H1 (cell line): ENCODE results near the gene MSI2. TPM values are rescaled to one million over a fixed set of nuclear protein-coding genes. Genes with fewer than 3 reads are reported as not detected.

ENCODE experiments used
- CTCF ChIA-PET: fragments of 300-600 bp; sonication (Branson Sonifier 250); formaldehyde crosslinking; loops from one replicate; lab custom pipeline; 2021; ENCODE audit not compliant: partially characterized antibody; lab: Charles Lee
- POLR2A ChIA-PET: fragments of 300-600 bp; sonication (Branson Sonifier 250); formaldehyde crosslinking; loops from one replicate; lab custom pipeline; 2021; ENCODE audit warnings: inconsistent platforms; ENCODE audit not compliant: partially characterized antibody; lab: Charles Lee
- DNase-seq, 2 experiments: peaks; one replicate each; pipeline versions ENCODE4 v3.0.0 to v3.0.0-alpha.2; 2010 to 2022; ENCODE audit warnings: low spot score in 2 of 2, low read depth in 1 of 2, mixed read lengths in 1 of 2
- FAIRE-seq: peaks from 2 replicates; lab custom pipeline; 2011; peaks lifted over from hg19 to GRCh38; lab: Jason Lieb, UNC
- H2AFZ ChIP-seq: 2 replicates; pipeline ENCODE4 v1.8.1; 2012; ENCODE audit warnings: low read length, inconsistent platforms
- H2AK5ac ChIP-seq: 2 replicates; pipeline ENCODE4 v1.6.1; 2013; ENCODE audit warnings: low read depth, low read length
- H2BK120ac ChIP-seq: replicated peaks from 2 replicates; pipeline ENCODE3; 2013; ENCODE audit warnings: low read depth, low read length, inconsistent platforms
- H2BK12ac ChIP-seq: 2 replicates; pipeline ENCODE4 v1.6.1; 2013; ENCODE audit warnings: low read depth, low read length
- H2BK15ac ChIP-seq: 2 replicates; pipeline ENCODE4 v1.6.1; 2013; ENCODE audit warnings: low read length
- H2BK20ac ChIP-seq: 2 replicates; pipeline ENCODE4 v1.6.1; 2013; ENCODE audit warnings: low read length
- H2BK5ac ChIP-seq: 2 replicates; pipeline ENCODE4 v1.6.1; 2013; ENCODE audit warnings: low read depth, low read length
- H3K14ac ChIP-seq: 2 replicates; pipeline ENCODE4 v1.6.1; 2013; ENCODE audit warnings: inconsistent platforms; ENCODE audit not compliant: insufficient read length
- H3K18ac ChIP-seq: 2 replicates; pipeline ENCODE4 v1.6.1; 2013; ENCODE audit warnings: low read length; ENCODE audit errors: extremely low read depth
- H3K23ac ChIP-seq: 2 replicates; pipeline ENCODE4 v1.6.1; 2013; ENCODE audit warnings: inconsistent platforms; ENCODE audit not compliant: insufficient read length
- H3K23me2 ChIP-seq: 2 replicates; pipeline ENCODE4 v1.6.1; 2013; ENCODE audit warnings: low read depth, low read length
- H3K27ac ChIP-seq: 2 replicates; pipeline ENCODE4 v1.6.1; 2011; ENCODE audit warnings: low read depth, low read length, inconsistent platforms
- H3K27me3 ChIP-seq, 4 experiments: replicated peaks in 1 of 4; 1 replicate in 1 of 4; 2 replicates in 3 of 4; pipeline versions ENCODE4 v1.6.1 to v1.8.1; 2011 to 2013; ENCODE audit warnings: low read length in 3 of 4, mild to moderate bottlenecking in 3 of 4, inconsistent platforms in 2 of 4, mixed read lengths in 2 of 4, moderate library complexity in 1 of 4; ENCODE audit not compliant: control insufficient read depth in 3 of 4, insufficient read depth in 3 of 4; ENCODE audit errors: extremely low read depth in 1 of 4
- H3K36me3 ChIP-seq, 4 experiments: 2 replicates each; pipeline versions ENCODE4 v1.6.1 to v1.8.1; 2011 to 2013; ENCODE audit warnings: mild to moderate bottlenecking in 4 of 4, low read length in 3 of 4, moderate library complexity in 2 of 4, control low read depth in 1 of 4, inconsistent platforms in 1 of 4; ENCODE audit not compliant: insufficient read depth in 4 of 4, control insufficient read depth in 2 of 4
- H3K4ac ChIP-seq: replicated peaks from 2 replicates; pipeline ENCODE3; 2013; ENCODE audit warnings: low read length, low read depth, mixed read lengths, inconsistent platforms; ENCODE audit not compliant: insufficient read length
- H3K4me1 ChIP-seq, 4 experiments: replicated peaks in 1 of 4; 1 replicate in 1 of 4; 2 replicates in 3 of 4; pipeline versions ENCODE4 v1.6.1 to v1.8.1; 2011 to 2013; ENCODE audit warnings: low read length in 3 of 4, inconsistent platforms in 2 of 4, mixed read lengths in 1 of 4; ENCODE audit not compliant: insufficient read depth in 4 of 4, control insufficient read depth in 3 of 4
- H3K4me2 ChIP-seq, 2 experiments: 2 replicates each; pipeline versions ENCODE4 v1.6.1 to v1.8.1; 2011 to 2013; ENCODE audit warnings: low read depth in 2 of 2, low read length in 2 of 2, control low read depth in 1 of 2, inconsistent platforms in 1 of 2, mild to moderate bottlenecking in 1 of 2; ENCODE audit not compliant: insufficient read depth in 1 of 2
- H3K4me3 ChIP-seq, 4 experiments: fragments of 200-600, 300-600 bp in 1 of 4; sonication (generic), shearing (Covaris generic), sonication (Bioruptor Twin) in 1 of 4; 2 replicates each; pipeline versions ENCODE4 v1.5.1 to v1.8.1; 2011 to 2016; ENCODE audit warnings: low read length in 4 of 4, low read depth in 3 of 4, control low read depth in 2 of 4, inconsistent platforms in 2 of 4, mild to moderate bottlenecking in 2 of 4, mixed read lengths in 1 of 4, moderate library complexity in 1 of 4; ENCODE audit not compliant: insufficient read depth in 2 of 4; ENCODE audit errors: extremely low read depth in 1 of 4
- H3K56ac ChIP-seq: replicated peaks from 2 replicates; pipeline ENCODE3; 2013; ENCODE audit warnings: low read depth, mild to moderate bottlenecking, mixed read lengths, low read length, inconsistent platforms; ENCODE audit not compliant: insufficient read length
- H3K79me1 ChIP-seq: 2 replicates; pipeline ENCODE4 v1.6.1; 2013; ENCODE audit warnings: low read depth, low read length, control low read depth
- H3K79me2 ChIP-seq, 2 experiments: 2 replicates each; pipeline versions ENCODE4 v1.6.1 to v1.8.1; 2012 to 2013; ENCODE audit warnings: low read length in 2 of 2, mild to moderate bottlenecking in 2 of 2, inconsistent platforms in 1 of 2; ENCODE audit not compliant: insufficient read depth in 2 of 2, control insufficient read depth in 1 of 2
- H3K9ac ChIP-seq, 4 experiments: replicated peaks in 1 of 4; 1 replicate in 1 of 4; 2 replicates in 3 of 4; pipeline versions ENCODE4 v1.6.1 to v1.8.1; 2011 to 2013; ENCODE audit warnings: low read depth in 3 of 4, low read length in 3 of 4, control low read depth in 2 of 4, mild to moderate bottlenecking in 2 of 4, moderate library complexity in 2 of 4, inconsistent platforms in 1 of 4; ENCODE audit errors: extremely low read depth in 1 of 4
- H3K9me3 ChIP-seq, 2 experiments: 2 replicates each; pipeline versions ENCODE4 v1.6.1 to v1.8.1; 2012 to 2013; ENCODE audit warnings: mild to moderate bottlenecking in 2 of 2, moderate library complexity in 2 of 2, control low read depth in 1 of 2, inconsistent platforms in 1 of 2, low read depth in 1 of 2, low read length in 1 of 2, mixed read lengths in 1 of 2; ENCODE audit not compliant: insufficient read depth in 2 of 2
- H4K20me1 ChIP-seq, 2 experiments: replicated peaks in 1 of 2; 2 replicates each; pipeline versions ENCODE3 to v1.8.1; 2011 to 2013; ENCODE audit warnings: inconsistent platforms in 2 of 2, low read length in 2 of 2, mild to moderate bottlenecking in 1 of 2; ENCODE audit not compliant: insufficient read depth in 2 of 2, control insufficient read depth in 1 of 2
- H4K5ac ChIP-seq: 2 replicates; pipeline ENCODE4 v1.6.1; 2013; ENCODE audit warnings: low read length, low read depth, mixed read lengths, inconsistent platforms; ENCODE audit not compliant: insufficient read length
- H4K8ac ChIP-seq: 2 replicates; pipeline ENCODE4 v1.8.0; 2013; ENCODE audit warnings: mild to moderate bottlenecking, moderate library complexity, low read length, inconsistent platforms; ENCODE audit not compliant: insufficient read depth; ENCODE audit errors: extremely low read depth
- H4K91ac ChIP-seq: replicated peaks from 2 replicates; pipeline ENCODE3; 2013; ENCODE audit warnings: low read length, mixed read lengths, inconsistent platforms; ENCODE audit not compliant: insufficient read length
- POU5F1 ChIP-seq: IDR thresholded peaks from 2 replicates; pipeline ENCODE4 v1.6.1; 2011; ENCODE audit warnings: low read depth, mild to moderate bottlenecking, low read length, moderate library complexity
- TCF12 ChIP-seq: IDR thresholded peaks from 2 replicates; pipeline ENCODE4 v1.6.1; 2011; ENCODE audit warnings: low read depth, mild to moderate bottlenecking, low read length
- TEAD4 ChIP-seq: IDR thresholded peaks from 2 replicates; pipeline ENCODE4 v1.6.1; 2012; ENCODE audit warnings: low read depth, low read length, inconsistent platforms, mixed read lengths
- WGBS, 2 experiments: shearing (Covaris generic) in 1 of 2; methylation state at CpG; one replicate each; pipeline versions ENCODE4 v1.1.6 to v1.1.7; 2013 to 2015; ENCODE audit warnings: low lambda C conversion rate in 2 of 2, mixed read lengths in 2 of 2, inconsistent platforms in 1 of 2, low coverage in 1 of 2, missing lambda C conversion rate in 1 of 2; ENCODE audit not compliant: insufficient replicate concordance in 2 of 2, insufficient coverage in 1 of 2, insufficient read length in 1 of 2; ENCODE audit errors: extremely low coverage in 1 of 2, missing lambda C conversion rate in 1 of 2; 5-methylcytosine and 5-hydroxymethylcytosine counted together
- polyA plus RNA-seq, 7 experiments: library from polyadenylated mRNA; depleted of rRNA in 3 of 7; stranded (reverse) in 5 of 7; unstranded in 2 of 7; fragments of >200 nt in 5 of 7; fragments of 200-250 nt in 2 of 7; gene quantifications; 1 replicate in 5 of 7; 2 replicates in 1 of 7; 4 replicates in 1 of 7; pipeline versions ENCODE4 v1.2.1 to v1.2.3, GENCODE V29; 2011 to 2013; ENCODE audit warnings: missing spikeins in 2 of 7, mixed read lengths in 2 of 7
- total RNA-seq: library from RNA; stranded (reverse); fragmentation: NEBNext Ultra II Directional; extraction: Animal tissue kit (Norgen Biotek cat#: 25700); gene quantifications from 2 replicates; pipeline ENCODE4 v1.2.1, GENCODE V29; 2021

MSI2 gene
- total and polyA plus RNA-seq, 2 of the 8 experiments (the other 6 are each of a cell fraction or from before 2014, with no cell fraction given), result 36.7 to 80.6 TPM

DNA sequence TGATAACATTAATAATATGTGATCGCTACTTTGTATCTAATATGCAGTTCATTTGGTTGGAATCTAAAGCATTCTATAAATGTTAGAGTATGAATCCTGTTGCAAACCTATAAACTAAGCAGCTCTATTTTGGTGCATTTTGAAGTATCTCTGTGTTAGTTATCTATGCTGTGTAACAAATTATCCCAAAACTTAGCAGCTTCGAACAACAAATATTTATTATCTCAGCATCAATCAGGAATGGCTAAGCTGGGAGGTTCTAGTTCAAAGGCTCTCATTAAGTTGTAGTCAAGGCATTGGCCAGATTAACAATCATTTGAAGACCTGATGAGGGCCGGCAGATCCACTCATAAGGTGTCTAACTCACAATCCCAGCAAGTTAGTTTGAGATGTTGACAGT is 10.1 kb upstream of the MSI2 start:
- H4K5ac ChIP-seq, result no peak overlapping the region
- no peak overlapping the region for H2BK12ac ChIP-seq
- no peaks in the 10 kb centered on the region for H3K27me3 ChIP-seq
- no peak overlapping the region for H3K56ac ChIP-seq
- no peaks in the 10 kb centered on the region for H3K36me3 ChIP-seq
- H3K14ac ChIP-seq, result no peak overlapping the region
- ChIA-PET CTCF (interaction anchor here (1.1 to 2.0 kb wide), 3 partner anchors 17 to 495 kb away, joined by 3 to 5 read pairs (median 4); no protein-coding TSS in a partner anchor), POLR2A (no interaction called here)
- no peak overlapping the region for H3K18ac ChIP-seq
- no peak overlapping the region for H4K8ac ChIP-seq
- FAIRE-seq, result no peak
- H2BK15ac ChIP-seq, result no peak overlapping the region
- H3K79me1 ChIP-seq, result no peaks in the 10 kb centered on the region
- no peak overlapping the region for H3K23ac ChIP-seq
- no peak overlapping the region for H2AK5ac ChIP-seq
- no peaks in the 10 kb centered on the region for H3K79me2 ChIP-seq
- H3K9me3 ChIP-seq, result no peaks in the 10 kb centered on the region
- no peak overlapping the region for H2BK5ac ChIP-seq
- no peak overlapping the region for H3K9ac ChIP-seq
- 96% methylated on average over 3 of the region's 3 CpGs; no CpG with 5 or more reads in 1 of the 2 experiments for WGBS, 2 experiments
- no peak for DNase-seq
- no peak overlapping the region for H2BK20ac ChIP-seq
- H4K20me1 ChIP-seq, result no peaks in the 10 kb centered on the region
- no peak overlapping the region for H2BK120ac ChIP-seq
- peaks cover 0 to 3% (median under 1%) of the 10 kb centered on the region in 4 experiments; a peak in 2 of 7 replicates for H3K4me1 ChIP-seq
- H3K4me3 ChIP-seq, result no peak overlapping the region
- H3K23me2 ChIP-seq, result no peaks in the 10 kb centered on the region
- H3K27ac ChIP-seq, result no peak overlapping the region
- H3K4ac ChIP-seq, result no peak overlapping the region
- no peak overlapping the region for H3K4me2 ChIP-seq
- no peak overlapping the region for H2AFZ ChIP-seq
- H4K91ac ChIP-seq, result no peak overlapping the region
- TF ChIP-seq TCF12, result no peak
- TF ChIP-seq POU5F1, result no peak
- no peak for TF ChIP-seq TEAD4
